Tibial artery (tissue), 4 donors: ENCODE measurements around the gene BHLHA15.

Experiments
- DNase-seq, 2 donors: peaks; one replicate each; pipeline ENCODE4 v3.0.0-alpha.2; 2019
- H3K27ac ChIP-seq, 2 donors: fragments of 200-600 bp; sonication (generic) in 1 of 2; 1 replicate in 1 of 2; 2 replicates in 1 of 2; pipeline ENCODE4 v1.5.1; 2018 to 2019; ENCODE audit warnings: mild to moderate bottlenecking in 1 of 2
- H3K27me3 ChIP-seq, 2 donors: fragments of 200-600 bp; sonication (generic) in 1 of 2; one replicate each; pipeline versions ENCODE4 v1.5.1 to v1.6.0; 2016 to 2019
- H3K36me3 ChIP-seq, 3 donors: fragments of 200-600 bp; sonication (generic) in 2 of 3; one replicate each; pipeline ENCODE4 v1.5.1; 2016 to 2019; ENCODE audit warnings: mild to moderate bottlenecking in 2 of 3
- H3K4me1 ChIP-seq, 4 donors: fragments of 200-600 bp; sonication (generic) in 2 of 4; 1 replicate in 3 of 4; 2 replicates in 1 of 4; pipeline ENCODE4 v1.5.1; 2016 to 2019
- H3K4me3 ChIP-seq, 2 donors: fragments of 200-600 bp; sonication (generic) in 1 of 2; 1 replicate in 1 of 2; 2 replicates in 1 of 2; pipeline ENCODE4 v1.5.1; 2018 to 2019; ENCODE audit warnings: mild to moderate bottlenecking in 2 of 2
- H3K9me3 ChIP-seq, 3 donors: fragments of 200-600 bp; sonication (generic) in 1 of 3; one replicate each; pipeline ENCODE4 v1.5.1; 2016 to 2019
- CTCF ChIP-seq, 2 experiments: fragments of 200-600 bp in 1 of 2; fragments of 450-650 bp in 1 of 2; IDR thresholded peaks; one replicate each; pipeline ENCODE4 v1.5.1; 2017 to 2019; ENCODE audit warnings: antibody characterized with exemption in 2 of 2, mild to moderate bottlenecking in 1 of 2, moderate library complexity in 1 of 2
- intact Hi-C: fragments of 100-400 bp; cut with DNase I; formaldehyde crosslinking; loops from one replicate; pipeline ENCODE4 v1.15.0; 2023; ENCODE audit warnings: low total_unique reads

The BHLHA15 gene

GRCh38 chr7:98229441-98229840 is 18.2 kb downstream of the BHLHA15 start:
- H3K4me3 ChIP-seq = no peak overlapping the region
- peaks cover 10 to 94% (median 59%) of the 10 kb centered on the region in 3 donors for H3K36me3 ChIP-seq
- no peaks in the 10 kb centered on the region for H3K4me1 ChIP-seq
- intact Hi-C loops = no loop called here
- no peaks in the 10 kb centered on the region for H3K27me3 ChIP-seq
- TF ChIP-seq CTCF (IDR thresholded peaks at IDR 0.05) = no peak
- H3K27ac ChIP-seq = no peak overlapping the region
- DNase-seq = no peak
- no peaks in the 10 kb centered on the region for H3K9me3 ChIP-seq

GRCh38 chr7:98229991-98230745 is 18.9 kb downstream of the BHLHA15 start:
- no peaks in the 10 kb centered on the region for H3K27me3 ChIP-seq
- no peak overlapping the region for H3K4me3 ChIP-seq
- H3K4me1 ChIP-seq = no peaks in the 10 kb centered on the region
- intact Hi-C loops = no loop called here
- peaks cover 10 to 88% (median 52%) of the 10 kb centered on the region in 3 donors for H3K36me3 ChIP-seq
- H3K9me3 ChIP-seq = no peaks in the 10 kb centered on the region
- no peak for DNase-seq
- H3K27ac ChIP-seq = no peak overlapping the region
- TF ChIP-seq CTCF (IDR thresholded peaks at IDR 0.05) = no peak

- intact Hi-C loops = no loop called here
- no peaks in the 10 kb centered on the region for H3K4me1 ChIP-seq
- no peaks in the 10 kb centered on the region for H3K9me3 ChIP-seq
- no peak for DNase-seq
- H3K27ac ChIP-seq = no peak overlapping the region
- H3K36me3 ChIP-seq = peaks cover 10 to 84% (median 47%) of the 10 kb centered on the region in 3 donors
- no peak overlapping the region for H3K4me3 ChIP-seq
- no peaks in the 10 kb centered on the region for H3K27me3 ChIP-seq
- no peak for TF ChIP-seq CTCF (IDR thresholded peaks at IDR 0.05)
These were observed 19.7 kb downstream of the BHLHA15 start for GRCh38 chr7:98230746-98231471.

- Histone ChIP-seq H3K27me3 (no peaks in the 10 kb centered on the region), H3K27ac (no peak overlapping the region), H3K9me3 (no peaks in the 10 kb centered on the region), H3K4me3 (no peak overlapping the region), H3K4me1 (no peaks in the 10 kb centered on the region), H3K36me3 (peaks cover 10 to 85% (median 47%) of the 10 kb centered on the region in 3 donors)
- TF ChIP-seq CTCF (IDR thresholded peaks at IDR 0.05) = no peak
- no peak for DNase-seq
- intact Hi-C loops = no loop called here
These were observed 20.4 kb downstream of the BHLHA15 start for GRCh38 chr7:98231493-98232262.

GRCh38 chr7:98232263-98232585 is 21.0 kb downstream of the BHLHA15 start:
- intact Hi-C loops = no loop called here
- Histone ChIP-seq H3K27ac (no peak overlapping the region), H3K36me3 (peaks cover 10 to 86% (median 48%) of the 10 kb centered on the region in 3 donors), H3K27me3 (no peaks in the 10 kb centered on the region), H3K9me3 (no peaks in the 10 kb centered on the region), H3K4me3 (no peak overlapping the region), H3K4me1 (no peaks in the 10 kb centered on the region)
- DNase-seq = no peak
- no peak for TF ChIP-seq CTCF (IDR thresholded peaks at IDR 0.05)
